GM21723 (cell line): ENCODE measurements around the gene CHPT1.

Experiments
- ATAC-seq: cut with Tn5 transposase; IDR thresholded peaks from one replicate; pipeline ENCODE4 v1.9.1; 2021; ENCODE audit warnings: mild to moderate bottlenecking, moderate library complexity; ENCODE audit not compliant: unreplicated experiment

Gene CHPT1

DNA sequence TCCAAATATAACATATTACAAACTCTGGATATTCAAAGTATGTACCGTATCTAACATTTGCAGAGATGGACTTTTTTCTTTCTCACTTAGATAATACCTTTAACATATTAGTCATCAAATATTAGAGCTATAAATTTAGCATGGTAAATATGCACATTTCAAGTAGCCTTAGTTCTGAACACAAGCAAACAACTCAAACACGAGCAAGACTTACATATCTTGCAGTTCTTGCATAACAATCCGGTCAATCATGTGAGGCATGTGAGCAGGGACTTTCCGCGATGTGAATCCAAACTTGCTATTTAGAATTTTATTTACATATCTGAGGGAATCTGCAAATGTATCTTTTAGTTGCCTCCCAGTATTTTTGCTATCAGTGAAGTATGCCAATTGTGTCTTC is 63.9 kb downstream of the CHPT1 start:
- no peak for ATAC-seq

DNA sequence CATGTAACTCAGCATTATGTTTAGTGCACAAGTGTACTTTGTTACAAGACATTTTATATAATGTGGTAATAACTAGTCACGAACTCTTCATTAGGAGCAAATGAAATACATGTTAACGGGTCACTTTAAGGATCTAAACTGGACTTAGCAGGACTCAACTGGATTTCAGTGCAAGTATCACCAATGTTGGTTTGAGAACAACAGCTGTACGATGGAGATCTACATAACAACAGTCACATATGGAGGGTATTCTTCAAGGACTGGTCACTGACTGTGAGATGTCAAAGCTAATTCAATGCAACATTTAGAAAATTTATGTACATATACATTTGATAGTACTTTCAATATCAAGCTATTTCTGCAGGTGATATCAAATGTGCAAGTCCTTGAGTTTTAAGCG is 64.3 kb downstream of the CHPT1 start:
- ATAC-seq: no peak

DNA sequence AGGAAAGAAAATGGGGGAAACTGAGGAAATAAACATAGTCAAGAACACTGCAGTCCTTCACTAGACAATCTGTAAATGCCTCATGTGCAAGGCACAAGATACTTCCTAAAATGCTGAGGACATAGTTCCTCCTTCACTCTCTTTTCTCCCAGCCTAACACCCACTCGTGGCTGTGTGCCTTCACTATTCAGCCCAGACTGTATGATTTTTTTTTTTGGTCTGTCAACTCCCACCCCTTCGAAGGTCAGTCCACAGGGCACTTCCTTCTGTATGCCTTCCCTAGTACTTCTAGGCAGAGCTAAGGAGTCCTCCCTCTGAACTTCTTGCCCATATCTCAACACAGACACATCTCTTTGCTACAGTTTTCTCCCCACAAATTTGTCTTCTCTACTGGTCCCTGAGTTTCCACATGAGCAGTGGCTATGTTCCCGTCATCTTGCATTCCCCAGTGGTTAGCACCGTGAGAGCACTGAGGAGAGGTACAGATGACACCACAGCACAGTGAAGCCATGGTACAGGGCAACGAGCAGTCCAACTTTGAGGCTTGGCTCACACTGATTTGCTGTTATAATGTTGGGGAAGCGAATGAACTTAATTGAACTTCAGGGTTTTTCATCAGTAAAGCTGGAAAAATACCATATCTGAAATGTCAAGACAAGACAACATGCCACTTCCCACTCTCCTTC is 65.9 kb downstream of the CHPT1 start:
- ATAC-seq: no peak

DNA sequence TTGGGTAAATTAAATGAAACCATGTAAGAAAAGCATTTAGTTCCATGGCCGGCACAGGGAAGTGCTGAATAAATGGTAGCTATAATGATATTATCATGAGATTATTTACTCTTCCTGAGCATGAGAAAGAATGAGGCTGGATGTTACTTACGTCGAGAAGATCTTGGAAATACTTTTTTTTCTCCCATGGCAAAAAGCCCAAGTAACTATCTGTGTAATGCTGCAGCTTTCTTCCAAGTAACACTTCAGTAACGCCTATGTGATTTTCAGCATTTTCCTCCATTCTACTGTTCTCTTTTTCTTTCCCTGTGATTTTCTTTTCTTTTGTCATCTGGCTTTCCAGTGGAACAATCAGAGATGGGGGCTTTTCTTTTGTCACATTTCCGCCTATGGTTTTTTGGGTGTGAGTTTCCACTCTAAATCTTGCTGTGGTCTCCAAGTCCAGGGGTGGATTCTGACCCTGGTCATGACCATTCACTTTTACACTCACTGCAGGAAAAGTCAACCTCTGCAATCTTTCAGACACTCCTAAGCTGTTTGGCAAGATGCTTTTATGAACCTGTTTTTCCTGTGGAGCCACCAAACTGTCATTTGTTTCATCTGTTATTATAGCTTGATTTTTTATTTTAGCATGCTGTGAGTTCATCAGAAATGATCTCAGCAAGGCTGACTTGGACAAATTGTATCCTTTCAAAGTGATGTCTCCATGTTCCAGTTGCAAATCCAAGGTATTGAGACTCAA is 66.8 kb downstream of the CHPT1 start:
- no peak for ATAC-seq

DNA sequence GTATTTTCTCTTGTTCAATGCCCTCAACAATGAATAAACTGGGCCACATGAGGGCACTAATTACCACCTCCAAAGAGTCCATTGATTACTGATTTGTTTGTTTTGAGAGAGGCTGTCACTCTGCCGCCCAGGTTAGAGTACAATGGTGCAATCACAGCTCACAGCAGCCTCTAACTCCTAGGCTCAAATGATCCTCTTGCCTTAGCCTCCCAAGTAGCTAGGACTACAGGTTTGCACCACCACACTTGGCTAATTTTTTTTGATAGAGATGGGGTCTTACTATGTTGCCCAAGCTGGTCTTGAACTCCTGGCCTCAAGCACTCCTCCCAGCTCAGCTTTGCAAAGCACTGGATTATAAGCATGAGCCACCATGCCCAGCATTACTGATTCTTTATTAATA is 70.1 kb downstream of the CHPT1 start:
- no peak for ATAC-seq

DNA sequence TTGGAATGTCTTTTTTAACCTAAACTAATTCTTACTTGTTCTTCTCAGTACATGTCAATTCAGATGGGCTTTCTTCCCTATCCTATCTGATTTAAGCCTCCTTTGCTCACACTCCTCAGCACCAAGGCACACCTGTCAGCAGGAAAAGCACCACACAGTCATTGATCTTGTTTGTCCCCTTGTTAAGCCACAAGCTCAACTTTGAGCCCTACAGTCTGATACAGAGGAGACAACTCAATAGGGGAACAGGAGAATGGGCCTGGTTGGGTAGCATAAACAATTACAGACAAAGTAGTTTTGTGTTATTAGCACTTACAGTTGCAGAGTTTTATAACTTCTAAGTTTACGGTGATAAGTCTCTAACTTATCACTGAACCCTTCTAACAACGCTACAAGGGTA is 71.3 kb downstream of the CHPT1 start:
- ATAC-seq: no peak

DNA sequence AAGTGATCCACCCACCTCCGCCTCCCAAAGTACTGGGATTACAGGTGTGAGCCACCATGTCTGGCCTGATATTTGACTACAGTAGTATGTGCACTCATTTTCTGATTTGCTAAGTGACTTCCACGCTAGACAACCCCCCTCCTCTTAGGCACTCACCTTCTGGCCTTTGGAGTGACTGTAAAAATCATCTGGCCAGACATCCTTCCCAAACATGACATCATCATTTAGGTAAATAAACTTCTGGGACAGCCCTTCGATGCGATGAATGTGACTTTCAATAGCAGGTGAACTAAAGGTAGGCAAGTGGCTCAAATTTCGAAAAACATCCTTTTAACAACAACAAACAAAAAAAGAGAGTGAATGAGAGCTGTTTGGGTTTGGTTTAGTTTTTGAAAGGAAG is 72.4 kb downstream of the CHPT1 start:
- no peak for ATAC-seq

DNA sequence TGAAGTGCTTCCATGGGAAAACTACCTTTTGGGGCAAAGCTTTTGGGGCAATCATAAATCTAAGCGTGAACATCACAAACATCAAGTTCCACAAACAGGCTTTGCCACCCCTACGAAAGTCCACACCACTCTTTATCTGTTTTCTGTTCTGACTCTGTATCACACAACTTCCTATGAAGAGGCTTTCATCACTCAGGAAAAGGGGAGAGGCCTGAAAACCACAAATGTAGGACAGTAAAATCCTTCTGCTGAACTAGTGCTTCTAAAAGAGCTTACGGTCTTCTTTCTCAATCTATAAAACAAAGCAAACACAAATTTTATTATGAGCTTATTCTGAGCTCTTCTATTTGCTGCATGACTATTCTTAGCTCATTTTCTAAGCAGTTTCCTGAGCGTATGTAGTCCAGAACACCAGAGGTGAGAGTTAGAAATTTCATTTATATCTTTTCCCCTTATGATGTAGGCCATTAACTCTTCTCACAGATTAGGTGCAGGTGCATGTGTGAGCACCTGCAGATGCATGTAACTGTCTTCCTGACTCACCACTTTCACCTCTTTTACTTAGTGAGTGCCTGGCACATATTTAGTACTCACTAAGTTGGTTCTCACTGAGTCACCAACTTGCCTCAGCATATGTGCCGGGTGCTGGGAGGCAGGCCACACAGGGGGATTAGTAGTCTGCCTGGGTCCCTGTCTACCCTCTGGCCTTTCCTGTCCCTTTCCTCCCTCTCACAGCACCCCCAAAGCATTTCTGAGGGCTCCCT is 74.8 kb downstream of the CHPT1 start:
- ATAC-seq: no peak

DNA sequence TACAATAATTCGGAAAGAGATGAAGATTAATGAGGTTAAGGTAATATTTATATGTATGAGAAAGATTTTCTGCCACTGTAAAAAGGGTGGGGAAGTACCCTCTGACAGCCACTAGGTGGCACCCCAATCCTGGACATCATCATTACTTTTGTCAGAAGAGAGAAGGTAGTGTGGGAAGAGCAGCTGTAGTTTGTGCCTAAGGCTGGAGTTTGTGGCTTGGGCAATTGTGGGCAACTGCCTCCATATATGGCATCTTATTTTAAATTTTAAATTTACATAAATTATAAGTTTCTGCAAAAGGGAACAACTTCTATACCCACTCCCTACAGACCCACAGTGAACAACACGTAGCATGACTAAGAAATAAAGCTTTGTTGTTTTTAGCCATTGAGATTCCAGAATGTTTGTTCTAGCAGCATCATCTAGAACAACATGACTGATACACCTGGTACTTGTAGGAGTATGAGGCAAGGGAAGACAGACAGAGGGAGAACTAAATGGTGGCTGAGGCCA is 76.3 kb downstream of the CHPT1 start:
- peak; percentile 79 for ATAC-seq

DNA sequence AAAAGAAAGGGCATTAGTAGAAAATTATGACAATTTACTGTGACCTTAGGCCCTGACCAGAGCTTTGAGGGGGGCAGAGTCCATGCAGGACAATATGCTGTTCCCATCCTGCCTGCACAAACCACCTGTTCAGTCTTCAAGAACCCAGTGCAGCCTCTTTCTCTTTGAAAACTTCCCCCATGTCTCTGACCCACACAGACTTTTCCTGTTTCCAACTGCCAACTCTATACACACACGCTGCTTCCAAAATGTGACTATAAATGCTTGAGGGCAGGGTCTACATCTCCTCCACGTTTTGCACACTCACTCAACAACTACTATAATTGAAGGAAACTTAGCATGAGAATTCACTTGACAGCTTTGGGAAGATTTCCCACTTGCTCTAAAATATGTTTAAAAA is 78.4 kb downstream of the CHPT1 start:
- no peak for ATAC-seq

DNA sequence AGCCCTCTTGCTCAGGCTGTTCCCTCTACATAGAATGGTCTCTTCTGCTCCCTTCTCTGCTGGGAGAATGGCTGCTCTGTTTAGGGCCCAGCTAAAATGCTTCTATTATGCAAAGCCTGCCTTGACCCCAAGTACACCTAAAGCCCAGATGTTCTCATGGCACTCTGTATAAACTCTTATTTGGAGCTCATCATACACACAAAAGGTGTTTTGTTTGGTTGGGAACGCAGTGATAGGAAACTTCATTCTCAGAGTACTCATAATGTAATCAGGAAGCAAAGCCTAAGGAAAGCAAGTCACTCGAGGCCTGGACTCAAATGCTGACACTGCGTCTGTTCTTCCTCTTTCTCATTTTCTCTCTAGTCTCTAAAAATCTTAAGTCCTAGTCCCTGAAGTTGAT is 80.0 kb downstream of the CHPT1 start:
- no peak for ATAC-seq

DNA sequence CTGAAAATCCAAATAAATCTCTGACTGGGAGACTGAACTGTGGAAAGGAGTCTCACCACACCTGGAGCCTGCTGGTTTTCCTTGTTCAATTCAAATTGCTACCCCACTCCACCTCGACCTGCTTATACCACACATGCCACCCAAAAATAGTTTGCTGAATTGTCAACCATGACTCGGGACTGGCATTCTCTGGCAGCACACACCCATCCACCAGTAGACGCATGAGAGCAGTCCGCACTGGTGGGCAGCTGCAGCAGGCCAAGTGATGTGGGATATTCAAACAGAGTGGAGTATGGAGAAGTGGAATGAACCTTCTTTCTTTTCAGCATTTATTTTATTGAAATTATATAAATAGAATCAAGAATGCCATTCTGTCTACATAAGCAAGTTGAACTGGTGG is 80.5 kb downstream of the CHPT1 start:
- no peak for ATAC-seq
